ENCODE data around the gene CALB2.
A peak's percentile ranks its signal among the peaks of the same experiment; 100 is the strongest.

The CALB2 gene

DNA sequence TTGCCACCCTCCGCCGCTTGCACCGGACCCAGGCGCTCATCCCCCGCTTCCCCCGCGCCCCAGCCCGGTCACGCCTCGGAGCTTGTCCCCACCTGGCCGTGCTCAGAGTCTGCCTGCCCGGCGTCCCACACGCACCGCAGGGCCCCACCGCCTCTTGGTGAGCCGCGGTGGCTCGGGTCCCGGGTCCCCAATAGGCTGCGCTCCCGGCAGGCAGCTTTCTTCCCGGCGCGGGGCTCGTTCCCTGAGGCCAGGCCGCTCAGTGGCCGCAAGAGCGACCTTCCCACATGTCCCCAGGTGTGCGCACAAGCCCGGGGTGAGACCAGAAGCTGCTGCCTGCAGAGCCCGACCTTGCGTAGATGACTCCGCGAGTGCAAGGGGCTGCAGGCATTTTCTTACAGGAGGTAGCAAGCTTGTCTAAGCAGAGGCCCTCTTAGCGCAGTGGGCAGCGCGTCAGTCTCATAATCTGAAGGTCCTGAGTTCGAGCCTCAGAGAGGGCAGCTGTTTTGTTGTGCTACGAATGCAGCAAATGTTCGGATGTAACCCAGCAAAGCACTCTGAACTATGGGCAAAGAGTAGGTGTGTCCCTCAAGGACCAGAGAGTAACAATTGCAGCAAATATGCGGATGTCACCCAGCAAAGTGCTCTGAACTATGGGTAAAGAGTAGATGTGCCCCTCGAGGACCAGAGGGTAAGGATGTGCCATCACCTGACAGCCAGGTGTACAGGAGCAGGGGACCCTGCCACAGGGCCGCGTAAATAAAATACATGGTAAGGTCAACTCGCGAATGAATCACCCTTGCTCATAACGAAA, 67.8 kb downstream of the CALB2 start:
- DNase-seq (ENCODE audit: low spot score), result peak; percentile 43

DNA sequence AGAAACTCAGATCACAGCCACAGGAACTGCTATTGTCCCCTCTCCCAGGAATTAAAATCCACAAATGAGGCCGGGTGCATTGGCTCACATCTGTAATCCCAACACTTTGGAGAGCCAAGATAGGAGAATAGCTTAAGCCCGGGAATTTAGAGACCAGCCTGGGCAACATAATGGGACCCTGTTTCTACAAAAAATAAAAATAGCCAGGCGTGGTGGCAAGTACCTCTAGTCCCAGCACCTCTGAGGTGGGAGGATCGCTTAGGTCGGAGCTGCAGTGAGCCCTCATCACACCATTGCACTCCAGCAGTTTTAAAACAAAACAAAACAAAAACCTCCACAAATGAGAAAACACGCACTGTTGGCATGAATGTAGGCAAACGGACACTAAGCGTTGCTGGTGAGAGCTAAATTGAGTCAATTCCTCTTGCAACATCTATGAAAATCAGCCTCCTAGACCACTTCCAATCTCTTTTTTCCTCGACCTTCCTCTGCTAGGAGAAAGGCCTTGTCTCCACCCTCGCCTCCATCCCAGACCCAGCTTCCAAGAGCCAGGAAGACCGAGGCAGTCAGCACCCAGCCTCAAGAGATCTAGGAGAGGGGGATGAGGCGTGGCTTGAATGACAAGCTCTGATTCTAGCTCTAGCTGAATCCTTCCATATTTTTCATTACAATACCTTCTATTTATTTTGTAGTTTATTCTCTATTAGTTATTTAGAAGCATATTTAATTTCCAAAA, 68.5 kb downstream of the CALB2 start:
- DNase-seq (ENCODE audit: low spot score) (no peak), FAIRE-seq (no peak)

More for the DNA sequence above, 67.8 kb downstream of the CALB2 start:
- no peak for FAIRE-seq

DNA sequence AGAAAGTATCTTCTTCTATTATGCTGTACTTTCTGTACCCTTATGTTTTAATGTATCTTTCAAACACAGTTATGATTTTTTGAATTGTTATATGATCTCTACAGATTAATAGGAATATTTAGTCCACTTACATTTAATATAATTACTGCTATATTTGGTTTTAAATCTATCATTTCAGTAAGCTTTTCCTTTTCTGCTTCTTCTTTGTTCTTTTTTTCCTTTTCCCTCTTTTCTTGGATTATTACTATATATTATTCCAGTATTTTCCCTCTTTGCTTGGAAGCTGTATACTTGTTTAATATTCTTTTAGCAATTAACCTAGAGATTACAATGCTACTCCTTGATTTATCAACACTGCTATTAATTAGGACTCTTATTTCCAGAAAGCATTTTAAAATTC, 69.9 kb downstream of the CALB2 start:
- DNase-seq (ENCODE audit: low spot score) (no peak), FAIRE-seq (no peak)

DNA sequence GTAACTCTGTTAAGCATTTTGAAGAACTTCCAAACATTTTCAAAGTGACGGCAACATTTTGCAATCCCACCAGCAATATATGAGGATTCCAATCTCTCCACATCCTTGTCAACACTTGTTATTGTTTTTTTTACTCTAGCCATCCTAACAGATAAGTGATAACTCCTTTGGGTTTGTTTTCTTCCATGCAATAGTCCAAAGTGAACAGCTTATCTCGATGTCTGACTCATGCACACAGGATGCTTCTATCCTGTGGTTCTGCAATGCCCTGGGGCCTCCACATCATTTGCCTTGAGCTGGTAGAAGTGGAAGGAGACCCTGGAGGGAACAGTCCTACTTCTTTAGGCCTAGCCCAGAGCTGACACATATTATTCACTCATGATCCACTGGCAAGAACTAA, 70.4 kb downstream of the CALB2 start:
- DNase-seq (ENCODE audit: low spot score) (no peak), FAIRE-seq (no peak)

DNA sequence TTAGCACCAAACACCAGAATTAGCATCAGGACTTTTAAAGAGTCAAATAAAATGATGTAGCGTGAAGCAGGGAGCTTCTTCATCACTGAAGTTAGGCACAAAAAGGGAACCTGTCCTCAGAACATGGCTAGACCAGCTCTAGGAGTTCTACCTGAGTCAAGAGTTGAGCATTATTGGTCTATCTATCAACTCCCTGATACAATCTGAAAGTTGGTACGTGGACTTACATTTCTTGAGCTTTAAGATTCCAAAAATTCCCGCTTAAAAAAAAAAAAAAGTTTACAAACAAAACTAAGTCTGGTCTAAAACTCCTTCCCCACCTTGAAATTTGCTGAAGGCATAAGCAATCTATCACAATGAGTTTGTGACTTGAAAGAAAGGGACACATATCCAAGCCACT, 71.1 kb downstream of the CALB2 start:
- DNase-seq (ENCODE audit: low spot score) (no peak), FAIRE-seq (no peak)

DNA sequence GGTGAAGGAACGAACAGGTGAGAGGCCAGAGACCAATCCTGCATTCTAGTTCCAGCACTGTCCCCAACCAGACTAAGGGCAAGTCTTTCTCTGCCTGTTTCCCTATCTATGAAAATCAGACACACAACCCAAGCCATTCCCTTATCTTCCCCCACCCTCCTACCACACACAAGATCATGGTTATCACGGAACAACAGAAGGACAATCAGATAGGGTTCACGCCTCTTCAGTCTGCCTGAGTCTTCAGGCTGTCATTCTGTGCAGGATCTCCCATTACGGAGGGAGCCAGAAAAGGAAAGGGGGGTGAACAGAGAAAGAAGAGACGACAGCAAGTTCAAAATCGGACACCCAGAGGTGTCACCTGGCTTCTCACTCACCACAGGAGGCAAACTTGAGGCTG, 72.2 kb downstream of the CALB2 start:
- FAIRE-seq, result no peak

DNA sequence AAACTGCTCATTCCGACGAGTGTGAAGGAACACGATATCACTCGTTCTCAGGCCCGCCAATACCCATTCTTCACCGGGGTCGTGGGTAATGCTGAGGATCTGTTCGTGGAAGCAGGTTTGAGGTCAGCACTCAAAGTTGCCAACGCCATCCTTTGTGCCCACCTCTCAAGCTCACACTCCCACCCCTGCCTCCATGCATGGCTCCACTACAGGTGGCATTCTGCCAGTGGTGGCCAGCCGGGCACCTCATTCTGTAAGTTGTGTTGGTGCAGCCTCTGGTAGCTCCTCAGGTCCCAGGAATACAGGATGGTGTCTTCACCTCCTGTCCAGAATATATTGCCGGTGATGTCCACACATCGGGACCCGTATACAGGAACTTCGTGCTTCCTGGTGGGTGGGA, 72.7 kb downstream of the CALB2 start:
- FAIRE-seq (no peak), DNase-seq (ENCODE audit: low spot score) (no peak)

More for the DNA sequence above, 72.2 kb downstream of the CALB2 start:
- no peak for DNase-seq (ENCODE audit: low spot score)

DNA sequence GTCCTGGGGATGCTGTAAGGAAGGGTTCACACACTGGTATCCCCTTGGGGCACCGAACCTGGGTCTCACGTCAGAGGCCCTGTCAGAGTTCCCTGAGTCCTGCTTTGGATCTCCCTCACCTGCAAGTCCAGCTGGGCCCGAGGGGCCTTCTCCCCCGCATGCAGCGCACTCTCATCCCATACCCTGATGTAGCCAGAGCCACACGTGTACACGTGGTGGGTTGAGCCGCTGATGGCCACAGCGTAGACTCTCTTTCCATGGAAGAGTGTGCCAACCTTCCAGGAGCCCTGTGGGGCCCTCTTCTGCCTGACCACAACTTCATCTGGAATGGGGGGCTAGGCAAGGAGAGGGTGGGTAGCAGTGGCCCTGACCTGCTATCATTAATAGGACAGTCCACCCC, 73.5 kb downstream of the CALB2 start:
- DNase-seq (ENCODE audit: low spot score) (no peak), FAIRE-seq (no peak)

DNA sequence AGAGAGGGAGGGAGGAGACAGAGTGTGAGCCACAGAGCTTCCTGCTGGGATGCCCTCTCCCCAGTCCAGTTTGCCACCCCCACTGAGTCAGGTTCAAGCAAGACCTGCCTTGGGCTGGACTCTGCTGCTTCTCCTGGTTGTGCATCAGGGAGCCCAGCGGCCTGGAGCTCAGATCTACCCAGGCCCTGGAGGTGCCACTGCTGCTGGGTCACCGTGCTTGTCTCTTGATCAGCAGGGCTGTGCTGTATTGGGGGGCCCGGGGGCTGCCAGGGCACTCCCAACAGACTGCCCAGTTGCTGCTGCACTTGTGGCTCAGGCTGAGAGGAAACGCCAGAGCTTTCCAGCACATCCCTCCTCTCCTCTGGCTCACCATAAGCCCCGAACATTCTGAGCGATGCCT, 74.4 kb downstream of the CALB2 start:
- FAIRE-seq (no peak), DNase-seq (ENCODE audit: low spot score) (no peak)

DNA sequence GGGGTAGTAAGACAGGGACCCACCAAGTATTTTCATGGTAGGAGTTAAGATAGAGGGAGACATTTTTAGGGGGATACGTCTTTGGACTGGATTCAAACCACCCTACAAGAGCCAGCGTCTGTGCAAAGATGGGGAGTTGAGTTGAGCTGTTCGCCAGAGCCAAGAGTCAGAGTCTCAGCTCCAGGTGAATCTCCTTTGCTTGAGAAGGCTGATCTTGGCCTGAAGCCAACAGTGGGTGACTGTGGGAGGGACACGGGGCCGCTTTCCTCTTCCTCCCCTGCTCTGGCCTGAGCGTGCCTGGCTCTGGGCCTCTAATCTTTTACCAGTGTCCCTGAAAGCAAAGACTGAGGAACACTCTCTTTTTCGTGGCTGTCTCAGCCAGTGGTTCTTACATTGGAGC, 78.0 kb downstream of the CALB2 start:
- DNase-seq (ENCODE audit: low spot score), result no peak
- no peak for FAIRE-seq

DNA sequence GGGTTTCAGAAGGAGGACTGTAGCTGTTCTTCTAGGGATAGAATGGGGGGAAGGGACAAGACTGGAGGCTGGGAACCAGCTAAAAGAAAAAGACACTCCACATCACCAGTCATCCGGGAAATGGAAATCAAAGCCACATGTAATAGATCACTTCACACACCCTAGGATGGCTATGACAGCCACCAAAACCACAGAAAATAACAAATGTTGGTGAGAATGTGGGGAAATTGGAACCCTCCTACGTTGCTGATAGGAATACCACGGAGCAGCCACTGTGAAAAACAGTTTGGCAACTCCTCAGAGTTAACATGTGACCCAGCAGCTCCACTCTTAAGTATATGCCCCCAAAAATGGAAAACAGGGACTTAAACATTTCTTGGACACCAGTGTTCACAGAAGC, 81.0 kb downstream of the CALB2 start:
- DNase-seq (ENCODE audit: low spot score) (no peak), FAIRE-seq (no peak)

All from RCC 7860 (cell line).